GM19397 (cell line): ENCODE results near the gene MOGAT1.
A peak's percentile ranks its signal among the peaks of the same experiment; 100 is the strongest.
"Not testable (repeated sequence)": the region's sequence is repeated elsewhere in the genome, so short reads cannot be mapped to it uniquely, and the experiment has no call there.

ENCODE experiments used
- ATAC-seq: cut with Tn5 transposase; IDR thresholded peaks from one replicate; pipeline ENCODE4 v1.9.1; 2021; ENCODE audit warnings: mild to moderate bottlenecking, moderate library complexity; ENCODE audit not compliant: unreplicated experiment

Gene MOGAT1

DNA sequence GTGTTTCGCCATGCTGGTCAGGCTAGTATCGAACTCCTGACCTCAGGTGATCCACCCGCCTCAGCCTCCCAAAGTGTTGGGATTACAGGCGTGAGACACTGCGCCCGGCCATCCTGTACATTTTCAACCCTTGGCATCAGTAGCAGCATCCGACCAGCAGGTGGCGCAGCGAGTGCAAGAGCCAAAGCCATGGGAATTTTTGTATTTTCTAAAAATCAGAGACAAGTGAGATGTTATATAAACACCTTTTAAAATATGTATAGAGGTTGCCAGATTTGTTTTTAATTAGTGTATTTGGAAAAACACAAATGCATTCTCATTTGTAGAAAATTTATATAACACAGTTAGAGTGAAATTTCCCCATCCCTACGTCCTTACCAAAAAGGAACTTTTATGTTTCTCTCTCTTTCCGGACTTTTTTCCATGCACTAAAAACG lies 36.8 kb downstream of the MOGAT1 start:
- ATAC-seq = no peak

DNA sequence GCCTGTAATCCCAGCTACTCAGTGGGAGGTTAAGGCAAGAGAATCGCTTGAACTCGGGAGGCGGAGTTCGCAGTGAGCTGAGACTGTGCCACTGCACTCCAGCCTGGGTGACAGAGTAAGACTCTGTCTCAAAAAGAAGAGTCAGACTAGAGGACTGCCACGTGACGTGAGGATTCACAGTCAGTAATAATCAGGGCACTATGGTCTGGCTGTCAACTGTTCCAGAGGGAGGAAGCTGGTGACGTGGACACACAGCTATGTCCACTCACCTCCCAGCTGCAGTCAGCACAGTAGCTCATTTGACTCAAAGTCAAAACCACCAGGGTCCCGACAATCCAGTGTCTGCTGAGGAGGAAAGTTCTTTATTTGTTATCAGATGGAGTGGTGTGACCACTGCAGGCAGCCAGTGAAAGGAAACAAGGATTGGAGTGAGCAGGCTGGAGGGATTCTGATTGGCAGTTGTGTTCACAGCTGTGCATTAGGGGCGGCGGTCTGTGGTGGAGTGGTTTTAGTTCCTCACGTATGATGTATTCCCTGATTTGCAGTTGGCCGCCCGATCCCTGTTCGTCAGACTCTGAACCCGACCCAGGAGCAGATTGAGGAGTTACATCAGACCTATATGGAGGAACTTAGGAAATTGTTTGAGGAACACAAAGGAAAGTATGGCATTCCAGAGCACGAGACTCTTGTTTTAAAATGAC lies 37.9 kb downstream of the MOGAT1 start:
- peak; percentile 50 for ATAC-seq

DNA sequence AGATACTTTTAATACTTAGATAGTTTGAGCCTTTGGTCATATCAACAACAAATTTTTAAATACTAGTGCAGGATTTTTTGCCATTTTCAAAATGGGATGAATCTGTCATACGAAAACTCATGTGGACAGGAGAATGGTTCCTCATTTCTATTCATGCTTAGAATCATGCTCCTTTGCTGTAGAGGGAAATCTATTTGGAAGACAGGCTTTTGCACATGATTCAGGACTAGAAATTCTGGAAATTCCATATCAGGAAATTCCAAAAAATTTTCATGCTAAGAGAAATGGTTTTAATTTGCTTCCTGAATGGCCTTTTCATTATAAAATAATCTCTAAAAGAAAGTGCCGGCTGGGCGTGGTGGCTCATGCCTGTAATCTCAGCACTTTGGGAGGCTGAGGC lies 39.3 kb downstream of the MOGAT1 start:
- no peak for ATAC-seq

DNA sequence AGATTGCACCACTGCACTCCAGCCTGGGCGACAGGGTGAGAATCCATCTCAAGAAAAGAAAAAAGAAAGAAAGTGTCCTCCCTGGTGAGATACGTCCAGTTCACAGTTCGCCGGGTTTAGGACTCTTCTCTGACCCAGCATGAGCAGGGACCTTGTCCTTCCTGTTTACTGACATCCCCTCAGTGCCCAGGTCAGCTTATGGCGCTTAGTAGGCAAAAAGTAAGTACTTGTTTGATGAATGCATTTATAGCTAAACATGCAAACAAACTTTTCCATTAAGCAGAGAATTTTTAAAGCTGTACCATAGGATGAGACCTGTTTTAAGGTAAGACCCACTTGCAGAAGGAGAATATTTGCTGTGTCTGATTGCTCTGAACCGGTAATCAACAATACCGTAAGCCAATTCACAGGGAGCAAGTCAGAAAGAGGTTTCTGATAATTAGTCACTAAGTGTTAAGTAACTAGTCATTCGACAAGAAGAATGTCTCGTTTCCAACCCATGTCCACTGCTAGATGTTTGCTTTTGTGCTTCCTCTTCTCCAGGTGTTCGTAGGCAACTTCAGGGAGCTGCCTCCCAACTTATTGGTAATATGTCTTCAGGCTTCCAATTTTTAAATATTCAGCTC lies 40.0 kb downstream of the MOGAT1 start:
- no peak for ATAC-seq

DNA sequence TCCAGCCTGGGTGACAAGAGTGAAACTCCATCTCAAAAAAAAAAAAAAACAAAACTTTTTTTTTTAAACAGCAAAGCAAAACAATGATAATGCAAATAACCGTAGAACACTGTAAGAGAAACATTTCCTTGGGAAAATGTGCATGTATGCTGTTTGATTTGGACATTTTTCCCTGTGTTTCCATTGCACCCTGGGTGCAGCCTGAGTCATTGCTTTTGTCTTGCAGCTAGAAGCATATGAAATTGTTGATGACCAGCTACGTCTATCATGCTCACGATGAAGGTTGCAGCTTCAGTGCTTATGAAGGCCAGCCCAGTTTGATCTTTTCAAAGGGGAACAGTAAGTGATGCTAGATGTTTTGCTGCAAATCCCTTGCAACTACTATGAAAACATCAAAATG lies 41.5 kb downstream of the MOGAT1 start:
- no peak for ATAC-seq

DNA sequence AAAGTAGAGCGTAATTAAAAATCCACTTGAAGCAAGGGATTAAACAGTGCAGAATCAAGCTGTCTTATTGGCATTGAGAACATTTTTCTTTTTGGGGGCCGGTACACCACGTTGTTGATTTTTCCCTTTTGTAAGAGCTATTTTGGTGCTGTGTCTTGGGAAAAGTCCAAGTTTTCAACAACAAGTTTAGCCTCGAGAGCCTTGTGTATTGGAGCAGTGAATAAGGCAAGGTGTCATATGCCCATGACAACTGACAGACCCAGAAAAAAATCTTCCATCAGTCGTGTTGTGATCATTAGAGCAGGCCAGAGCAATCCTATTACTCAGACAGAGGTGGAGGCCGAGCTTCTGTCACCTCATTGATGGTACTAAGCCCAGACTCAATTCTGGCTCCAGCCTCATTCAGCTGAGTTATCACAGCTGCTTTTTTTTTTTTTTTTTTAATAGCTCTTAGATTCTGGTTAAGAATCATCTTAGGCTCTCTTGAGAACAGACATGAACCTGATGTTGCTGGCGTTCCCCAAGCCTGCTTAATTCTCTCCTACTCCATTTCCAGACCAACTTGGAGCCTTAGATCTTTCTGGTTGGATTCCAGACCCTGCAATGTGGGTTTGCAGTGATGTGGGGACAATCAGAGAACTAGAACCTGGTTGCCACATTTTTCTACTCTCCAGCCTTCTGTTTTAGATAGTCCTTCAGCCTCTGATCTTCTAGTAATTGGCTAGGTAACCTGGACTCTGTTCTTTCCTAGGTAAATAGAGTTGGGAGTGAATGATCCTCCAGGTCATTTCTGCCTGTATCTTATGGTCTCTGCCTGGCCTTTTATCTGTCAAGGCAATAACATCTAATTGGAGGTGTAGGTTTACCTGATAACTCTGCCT lies 43.1 kb downstream of the MOGAT1 start:
- no peak for ATAC-seq

DNA sequence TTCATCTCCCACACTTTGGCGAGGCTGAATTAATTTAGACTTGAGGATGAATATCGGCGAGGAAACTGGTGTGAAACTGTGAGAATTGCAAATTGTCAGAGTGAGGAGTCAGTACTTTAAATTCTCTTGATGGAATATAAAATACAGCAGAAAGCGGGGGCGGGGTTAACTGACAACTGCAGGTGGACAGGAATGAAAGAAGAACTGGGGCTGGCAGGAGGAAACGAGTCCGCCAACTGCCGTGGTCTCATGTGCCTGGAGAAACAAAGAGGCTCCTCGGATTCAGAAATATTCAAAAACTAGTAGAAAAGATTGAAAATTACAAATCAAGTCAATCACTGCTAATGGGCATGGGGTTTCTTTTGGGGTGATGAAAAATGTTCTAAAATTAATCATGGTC lies 44.3 kb downstream of the MOGAT1 start:
- peak; percentile 54 for ATAC-seq

DNA sequence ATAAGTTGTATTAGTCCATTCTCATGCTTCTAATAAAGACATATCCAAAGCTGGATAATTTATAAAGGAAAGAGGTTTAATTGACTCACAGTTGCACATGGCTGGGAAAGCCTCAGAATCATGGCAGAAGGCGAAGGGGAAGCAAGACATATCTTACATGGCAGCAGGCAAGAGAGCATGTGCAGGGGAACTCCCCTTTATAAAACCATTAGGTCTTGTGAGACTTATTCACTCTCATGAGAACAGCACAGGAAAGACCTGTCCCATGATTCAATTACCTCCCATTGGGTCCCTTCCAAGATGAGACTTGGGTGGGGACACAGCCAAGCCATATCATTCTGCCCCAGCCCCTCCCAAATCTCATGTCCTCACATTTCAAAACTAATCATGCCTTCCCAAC lies 48.3 kb downstream of the MOGAT1 start:
- ATAC-seq = not testable (repeated sequence)

DNA sequence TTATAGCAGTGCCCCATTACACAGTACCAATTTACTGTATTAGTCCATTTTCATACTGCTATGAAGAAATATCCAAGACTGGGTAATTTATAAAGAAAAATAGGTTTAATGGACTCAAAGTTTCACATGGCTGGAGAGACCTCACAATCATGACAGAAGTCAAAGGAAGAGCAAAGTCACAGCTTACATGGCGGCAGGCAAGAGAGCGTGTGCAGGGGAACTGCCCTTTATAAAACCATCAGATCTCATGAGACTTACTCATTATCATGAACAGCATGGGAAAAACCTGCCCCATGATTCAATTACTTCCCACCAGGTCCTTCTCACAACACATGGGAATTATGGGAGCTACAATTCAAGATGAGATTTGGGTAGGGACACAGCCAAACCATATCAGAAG lies 50.1 kb downstream of the MOGAT1 start:
- ATAC-seq = not testable (repeated sequence)

DNA sequence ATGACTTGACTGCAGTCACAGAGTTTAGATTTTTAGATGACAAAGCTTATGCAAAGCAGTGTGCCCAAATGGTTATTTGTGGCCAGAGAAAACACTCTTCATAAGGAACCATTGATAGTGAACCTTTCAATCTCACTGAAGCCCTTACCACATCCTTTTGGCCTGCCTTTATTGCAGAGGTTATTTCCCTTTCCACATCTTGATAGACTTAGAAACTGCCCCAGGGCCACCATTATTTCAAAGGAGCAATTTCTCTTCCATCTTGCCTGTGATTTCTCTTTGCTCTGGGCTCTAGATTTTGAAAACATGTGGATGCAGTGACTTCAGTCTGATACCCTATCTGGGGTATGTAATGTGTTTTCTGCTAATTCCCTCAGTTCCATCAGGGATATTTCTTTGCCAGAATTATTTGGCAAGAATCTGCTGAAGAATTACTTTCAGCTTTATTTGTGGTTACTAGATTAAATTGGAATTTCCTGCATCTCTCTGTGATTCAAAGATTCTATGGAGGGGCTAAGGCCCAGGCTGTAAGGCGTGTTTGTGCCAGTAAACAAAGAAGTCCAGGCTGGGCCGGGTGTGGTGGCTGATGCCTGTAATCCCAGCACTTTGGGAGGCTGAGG lies 51.0 kb downstream of the MOGAT1 start:
- ATAC-seq = peak; percentile 97

DNA sequence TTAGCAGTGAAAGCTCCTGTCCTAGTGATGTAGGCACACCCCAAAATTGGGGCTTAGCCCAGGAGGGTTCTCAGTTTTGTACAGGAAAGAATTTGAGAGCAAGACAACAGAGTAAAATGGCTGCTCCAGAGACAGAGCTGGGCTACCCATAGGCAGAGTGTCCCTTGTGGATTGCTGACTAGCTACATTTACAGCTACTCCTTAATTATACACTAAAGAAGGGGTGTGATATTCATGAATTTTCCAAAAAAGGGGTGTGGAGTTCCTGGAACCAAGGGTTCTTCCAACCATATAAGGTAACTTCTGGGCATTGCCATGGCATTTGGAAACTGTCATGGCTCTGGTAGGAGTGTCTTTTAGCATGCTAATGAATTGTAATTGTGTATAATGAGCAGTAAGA lies 52.8 kb downstream of the MOGAT1 start:
- no peak for ATAC-seq

DNA sequence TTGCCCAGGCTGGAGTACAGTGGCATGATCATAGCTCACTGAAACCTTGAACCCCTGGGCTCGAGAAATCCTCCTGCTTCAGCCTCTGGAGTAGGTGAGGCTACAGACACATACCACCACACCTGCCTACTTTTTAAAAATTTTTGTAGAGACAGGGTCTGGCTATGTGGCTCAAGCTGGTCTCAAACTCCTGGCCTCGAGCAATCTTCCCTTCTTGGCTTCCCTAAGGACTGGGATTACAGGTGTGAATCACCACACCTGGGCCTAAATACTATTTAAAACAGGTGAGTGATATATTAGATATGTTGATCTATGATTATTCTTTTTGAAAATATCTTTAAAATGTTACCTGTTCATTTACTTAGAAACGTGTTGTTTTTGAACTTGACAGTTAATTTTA lies 57.2 kb downstream of the MOGAT1 start:
- no peak for ATAC-seq

DNA sequence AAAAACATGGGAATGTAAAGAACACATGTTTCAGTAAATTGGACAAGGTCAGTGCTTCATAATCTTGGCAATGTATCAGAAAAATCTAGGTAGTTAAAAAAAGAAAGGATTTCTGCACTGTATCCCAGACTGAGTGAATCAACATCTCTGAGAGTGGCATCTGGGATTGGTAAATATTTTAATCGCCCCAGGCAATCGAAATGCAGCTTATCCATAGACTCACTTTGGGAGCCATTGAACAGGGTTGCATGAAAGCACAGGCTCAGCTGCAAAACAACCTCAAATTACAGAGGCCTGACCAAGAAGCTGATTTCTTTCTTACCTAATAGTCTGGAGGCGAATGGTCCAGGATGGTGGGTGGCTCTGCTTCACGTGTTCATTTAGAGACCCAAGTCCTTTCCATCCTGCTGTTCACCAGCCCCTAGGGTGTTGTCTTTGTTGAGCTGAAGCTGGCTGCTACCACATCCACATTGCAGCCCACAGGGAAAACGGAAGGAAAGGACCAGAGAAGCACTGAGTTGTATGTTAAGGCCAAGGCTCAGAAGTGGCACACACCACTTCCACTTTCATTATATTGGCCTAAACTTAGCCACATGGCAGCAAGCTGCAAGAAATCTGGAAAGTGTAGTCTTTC lies 59.0 kb downstream of the MOGAT1 start:
- ATAC-seq = peak; percentile 65

DNA sequence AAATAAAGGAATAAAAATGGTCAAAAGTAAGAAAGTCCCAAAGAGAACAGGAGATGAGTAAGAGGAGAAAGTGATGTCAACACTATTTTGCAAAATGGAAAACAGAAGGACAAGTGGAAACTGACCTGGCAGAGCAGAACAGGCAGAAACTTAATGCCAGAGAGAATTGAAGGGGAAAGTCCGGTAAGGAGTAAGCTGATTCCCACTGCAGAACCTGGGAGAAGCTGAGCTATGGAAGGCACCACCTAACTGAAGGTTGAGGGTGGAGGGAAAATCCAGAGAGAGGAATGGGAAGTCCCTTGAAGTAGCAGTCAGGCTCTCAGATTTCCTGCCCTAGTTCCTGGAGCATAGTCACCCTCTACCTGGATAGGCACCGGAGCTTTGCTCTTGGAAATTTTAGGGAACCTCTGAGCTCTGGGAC lies 59.8 kb downstream of the MOGAT1 start:
- no peak for ATAC-seq

DNA sequence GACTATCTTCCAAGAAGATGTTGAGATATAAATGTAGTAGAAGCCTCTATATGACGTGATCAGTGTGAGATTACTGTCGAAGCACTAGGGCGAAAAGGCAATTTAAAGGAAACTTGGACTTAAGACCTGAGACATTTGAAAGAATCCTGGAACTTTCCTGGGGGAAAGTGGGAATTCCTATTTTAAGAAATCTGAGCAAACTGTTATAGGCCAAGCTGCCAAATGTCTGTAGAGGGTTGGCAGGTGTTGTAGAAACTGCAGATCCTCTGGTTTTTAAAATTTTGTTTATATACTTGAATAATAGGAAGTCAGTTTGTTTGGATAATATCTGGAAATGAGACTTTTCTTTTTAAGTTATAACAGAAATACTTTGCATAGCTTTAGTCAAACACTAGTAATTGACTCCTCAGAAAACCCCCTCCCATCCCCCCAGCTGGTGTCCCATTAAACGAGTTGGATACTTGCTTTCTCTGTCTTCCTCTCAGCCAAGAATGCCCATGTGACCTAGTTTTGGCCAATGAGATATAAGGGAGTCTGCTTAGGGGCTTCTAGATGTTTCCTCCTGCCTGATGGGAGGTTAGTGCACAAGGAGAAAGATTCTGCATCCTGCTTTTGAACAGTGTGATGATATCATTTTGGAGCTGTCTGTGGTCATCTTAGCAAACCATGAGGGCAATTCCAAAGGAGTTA lies 61.2 kb downstream of the MOGAT1 start:
- no peak for ATAC-seq

DNA sequence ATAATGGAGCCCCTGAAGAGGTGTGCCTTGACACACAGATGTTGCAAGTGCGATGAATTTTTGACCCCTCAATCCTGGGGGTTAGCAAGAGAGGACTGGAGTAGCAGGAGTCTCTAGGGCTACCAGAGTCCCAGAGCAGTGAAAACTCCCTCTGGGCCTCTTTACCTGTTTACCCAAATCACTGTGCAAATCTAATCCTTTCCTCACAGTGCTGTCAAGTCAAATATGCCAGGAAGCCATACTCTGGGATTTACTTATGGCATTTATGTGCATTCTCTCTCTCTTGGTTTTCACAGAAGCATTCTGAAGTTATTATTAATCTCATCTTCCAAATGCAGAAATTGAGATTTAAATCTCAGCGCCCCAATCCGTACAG lies 62.0 kb downstream of the MOGAT1 start:
- ATAC-seq = no peak

DNA sequence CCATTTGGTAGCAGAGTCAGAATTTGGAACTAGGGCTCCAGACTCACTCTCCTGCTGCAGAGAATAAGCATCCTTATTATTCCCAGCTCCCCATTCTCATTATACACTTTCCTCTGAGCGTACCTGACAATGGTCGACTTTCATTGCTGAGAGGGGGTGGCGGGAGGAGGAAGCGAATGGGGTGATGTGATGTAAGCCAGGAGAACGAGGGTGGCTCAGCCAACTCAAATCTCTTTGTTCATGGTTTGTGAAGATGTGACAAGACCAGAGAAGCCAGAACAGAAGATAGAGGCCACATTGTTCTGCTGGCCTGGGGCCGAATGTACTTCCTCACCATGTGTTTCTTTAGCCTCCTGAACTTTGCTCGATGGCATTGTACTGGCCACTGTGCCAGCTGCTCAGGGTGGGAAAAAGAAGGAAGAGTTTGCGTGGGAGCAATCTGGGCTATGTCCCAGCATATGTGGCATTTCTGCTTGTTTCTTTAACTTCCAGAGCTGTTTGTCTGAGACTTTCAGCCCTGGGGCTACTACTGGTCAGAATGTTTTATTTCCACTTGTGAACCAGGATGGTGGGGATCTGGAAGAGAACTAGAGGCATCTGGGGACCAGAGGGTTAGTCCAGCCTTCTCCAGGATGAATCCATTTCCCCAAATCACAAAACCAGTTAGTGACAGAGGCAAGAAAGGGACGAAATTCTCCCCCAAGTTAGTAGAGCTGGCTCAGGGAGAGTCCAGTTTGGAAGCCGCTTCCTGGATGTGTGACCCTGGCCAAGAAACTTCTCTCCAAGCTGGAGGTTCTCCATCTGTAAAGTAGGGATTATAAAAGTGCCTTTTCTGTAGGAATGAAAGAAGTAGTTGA lies 62.6 kb downstream of the MOGAT1 start:
- no peak for ATAC-seq

DNA sequence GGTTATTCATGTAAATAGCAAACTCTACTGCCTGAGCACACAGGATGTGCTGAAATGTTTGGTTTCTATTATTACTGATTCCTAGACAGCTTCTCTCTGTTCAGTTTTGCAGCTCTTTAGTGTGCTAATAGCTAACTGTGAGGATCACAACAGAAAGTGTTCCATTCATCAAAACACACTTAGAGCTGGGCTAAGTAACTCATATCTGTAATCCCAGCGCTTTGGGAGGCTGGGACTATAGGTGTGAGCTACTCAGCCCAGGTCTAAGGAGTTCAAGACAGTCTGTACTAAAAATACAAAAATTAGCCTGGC lies 63.2 kb downstream of the MOGAT1 start:
- peak; percentile 70 for ATAC-seq

DNA sequence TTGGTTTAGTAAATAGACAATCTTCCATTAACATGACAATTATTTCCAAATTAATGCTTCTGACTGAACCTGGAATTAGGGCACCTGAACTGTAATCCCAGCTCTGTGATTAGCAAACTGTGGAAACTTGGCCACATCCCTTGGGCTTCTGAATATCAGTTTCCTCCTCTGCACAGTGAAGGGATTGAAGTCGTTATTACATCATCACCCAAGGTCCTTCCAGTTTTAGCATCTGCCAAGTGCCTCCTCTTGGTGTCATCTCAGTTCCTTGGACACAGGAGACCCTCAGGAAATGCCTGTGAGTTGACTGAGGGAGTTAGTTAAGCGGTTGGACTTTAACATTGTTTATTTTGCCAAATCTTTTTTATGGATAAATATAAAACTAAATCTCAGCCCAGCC lies 64.8 kb downstream of the MOGAT1 start:
- no peak for ATAC-seq

DNA sequence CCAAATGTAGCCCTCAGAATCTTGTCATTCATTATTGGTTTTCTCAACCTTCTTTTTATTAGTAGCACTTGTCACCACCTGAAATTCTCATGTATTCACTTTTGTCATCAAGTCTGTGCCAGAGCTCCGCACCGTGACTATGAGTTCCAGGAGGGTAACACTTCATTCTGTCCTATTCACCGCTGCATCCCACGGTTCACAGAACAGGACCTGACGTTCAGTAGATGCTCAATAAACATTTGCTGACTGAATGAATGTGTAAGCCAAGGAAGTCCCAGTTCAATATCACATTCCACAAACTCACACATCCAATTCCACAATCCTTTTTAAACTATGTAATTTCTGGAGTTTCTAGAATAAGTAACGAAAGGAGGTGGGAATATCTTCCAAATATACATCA lies 65.5 kb downstream of the MOGAT1 start:
- ATAC-seq = no peak
